ENCODE measurements around the gene ATG101. TPM values are rescaled to one million over a fixed set of nuclear protein-coding genes. Genes with fewer than 3 reads are reported as not detected.
A peak's percentile ranks its signal among the peaks of the same experiment; 100 is the strongest.

Gene ATG101
- total and polyA plus RNA-seq, 2 of the 13 experiments (the other 11 are each of a cell fraction or from before 2014, with no cell fraction given) = 58.2 to 67.7 TPM

GRCh38 chr12:52032804-52033445 is 36.9 kb upstream of the ATG101 start (continued):
- TF ChIP-seq PITX1 (CRISPR knock-in tag; IDR thresholded peaks at IDR 0.05) (no peak), ZBTB21 (CRISPR knock-in tag; IDR thresholded peaks at IDR 0.05) (peak; percentile 43; the same call in 1 of the 2 replicates), ZBTB25 (CRISPR knock-in tag; IDR thresholded peaks at IDR 0.05) (no peak), ZKSCAN1 (IDR thresholded peaks at IDR 0.05; ENCODE audit: low read length) (no peak), ZNF121 (CRISPR knock-in tag; IDR thresholded peaks at IDR 0.05) (no peak; the same call in 1 of the 2 replicates), ZNF235 (CRISPR knock-in tag; IDR thresholded peaks at IDR 0.05; ENCODE audit: borderline replicate concordance) (0 out of 2 replicates have a peak, but pooled peaks have one; percentile 9), ZFP1 (CRISPR knock-in tag; IDR thresholded peaks at IDR 0.05) (no peak), PHF20 (CRISPR knock-in tag; IDR thresholded peaks at IDR 0.05) (0 out of 2 replicates have a peak, but pooled peaks have one; percentile 36), ZC3H4 (CRISPR knock-in tag; IDR thresholded peaks at IDR 0.05; ENCODE audit: borderline replicate concordance) (no peak), NFIC (IDR thresholded peaks at IDR 0.05; ENCODE audit: low read length) (no peak), E2F5 (CRISPR knock-in tag; conservative IDR thresholded peaks at IDR 0.05) (no peak), RORA (CRISPR knock-in tag; IDR thresholded peaks at IDR 0.05) (no peak), ZNF781 (CRISPR knock-in tag; IDR thresholded peaks at IDR 0.05; ENCODE audit: borderline replicate concordance, not compliant biosample characterization) (no peak), NPAS2 (CRISPR knock-in tag; IDR thresholded peaks at IDR 0.05; ENCODE audit: borderline replicate concordance) (no peak), ZBTB40 (IDR thresholded peaks at IDR 0.05) (no peak), ZBTB40 (CRISPR knock-in tag; IDR thresholded peaks at IDR 0.05) (no peak), IKZF5 (CRISPR knock-in tag; IDR thresholded peaks at IDR 0.05) (no peak), SIX1 (CRISPR knock-in tag; IDR thresholded peaks at IDR 0.05; ENCODE audit: borderline replicate concordance) (no peak), ZNF256 (CRISPR knock-in tag; conservative IDR thresholded peaks at IDR 0.05) (no peak)

Measured in HepG2 (cell line).